HG02798 (cell line): ENCODE data around the gene UBXN10.

Source experiments
- ATAC-seq: cut with Tn5 transposase; IDR thresholded peaks from one replicate; pipeline ENCODE4 v1.9.1; 2021; ENCODE audit warnings: mild to moderate bottlenecking; ENCODE audit not compliant: unreplicated experiment, poor library complexity

The UBXN10 gene, protein sequence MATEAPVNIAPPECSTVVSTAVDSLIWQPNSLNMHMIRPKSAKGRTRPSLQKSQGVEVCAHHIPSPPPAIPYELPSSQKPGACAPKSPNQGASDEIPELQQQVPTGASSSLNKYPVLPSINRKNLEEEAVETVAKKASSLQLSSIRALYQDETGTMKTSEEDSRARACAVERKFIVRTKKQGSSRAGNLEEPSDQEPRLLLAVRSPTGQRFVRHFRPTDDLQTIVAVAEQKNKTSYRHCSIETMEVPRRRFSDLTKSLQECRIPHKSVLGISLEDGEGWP

DNA sequence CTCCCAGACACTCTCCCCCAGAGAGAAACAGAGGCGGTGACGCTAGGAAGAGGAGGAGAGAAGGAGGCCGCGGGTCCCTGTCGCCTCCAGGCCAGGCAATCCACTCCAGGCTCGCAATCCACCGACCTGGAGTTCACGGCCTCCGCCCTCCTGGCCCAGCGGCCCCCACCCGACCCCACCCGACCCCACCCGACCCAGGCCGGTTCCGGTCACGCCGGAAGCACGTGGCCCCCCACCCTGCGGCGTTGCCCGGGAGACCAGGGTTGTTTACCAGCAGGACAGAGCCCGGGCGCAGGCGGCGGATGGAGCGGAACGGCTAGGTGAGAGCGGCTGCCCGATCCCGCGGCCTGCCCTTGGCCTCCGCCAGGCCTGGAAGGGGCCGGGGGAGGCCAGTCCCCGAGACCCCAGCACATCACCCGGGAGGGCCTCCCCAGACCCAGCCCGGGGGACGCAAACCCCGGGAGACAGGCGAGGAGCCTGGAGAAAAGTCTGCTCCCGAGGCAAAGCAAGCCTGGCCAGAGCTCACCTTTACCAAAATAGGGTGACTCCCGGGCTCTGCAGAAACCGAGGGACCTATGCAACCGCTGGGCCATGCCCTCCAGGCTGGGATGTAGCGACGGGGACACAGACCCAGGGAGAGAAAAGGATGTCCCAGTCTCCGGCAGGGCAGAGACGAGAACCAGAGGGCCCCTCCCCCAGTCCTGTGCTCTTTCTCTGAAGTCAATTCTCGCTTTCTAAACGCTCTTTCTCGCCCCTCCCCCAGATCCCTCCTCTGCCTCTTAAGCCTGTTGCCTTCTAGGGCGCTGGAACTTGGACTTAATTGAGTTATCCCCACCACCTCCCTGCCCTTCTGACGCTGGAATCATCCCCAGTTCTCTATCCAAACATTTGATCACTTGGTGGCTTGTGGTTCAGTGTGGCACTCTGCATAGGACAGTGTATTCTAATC lies at the start of gene UBXN10, which contains the start of gene PLA2G2C:
Gene UBXN10, plus strand, starts transcription at position 263 of the 949 bp plus-strand sequence. CDS start 4,466 bp downstream, outside the sequence.
Gene PLA2G2C, minus strand, starts transcription at position 685 of the 949 bp plus-strand sequence. CDS start 9,155 bp downstream, outside the sequence.
- ATAC-seq, result no peak

DNA sequence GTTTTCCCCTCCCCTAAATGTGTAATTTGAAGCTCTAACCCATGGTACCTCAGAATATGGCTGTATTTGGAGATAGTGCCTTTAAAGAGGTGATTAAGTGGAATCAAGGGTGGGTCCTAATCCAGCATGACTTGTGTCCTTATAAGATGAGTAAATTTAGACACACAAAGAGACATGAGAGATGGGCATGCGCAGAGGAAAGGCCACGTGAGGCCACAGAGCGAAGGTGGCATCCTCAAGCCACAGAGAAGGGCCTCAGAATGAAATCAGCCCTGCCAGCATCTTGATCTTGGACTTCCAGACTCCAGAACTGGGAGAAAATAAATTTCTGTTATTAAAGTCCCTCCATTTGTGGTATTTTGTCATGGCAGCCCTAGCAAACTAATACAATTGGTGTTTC lies 49.6 kb upstream of the UBXN10 start:
- no peak for ATAC-seq

DNA sequence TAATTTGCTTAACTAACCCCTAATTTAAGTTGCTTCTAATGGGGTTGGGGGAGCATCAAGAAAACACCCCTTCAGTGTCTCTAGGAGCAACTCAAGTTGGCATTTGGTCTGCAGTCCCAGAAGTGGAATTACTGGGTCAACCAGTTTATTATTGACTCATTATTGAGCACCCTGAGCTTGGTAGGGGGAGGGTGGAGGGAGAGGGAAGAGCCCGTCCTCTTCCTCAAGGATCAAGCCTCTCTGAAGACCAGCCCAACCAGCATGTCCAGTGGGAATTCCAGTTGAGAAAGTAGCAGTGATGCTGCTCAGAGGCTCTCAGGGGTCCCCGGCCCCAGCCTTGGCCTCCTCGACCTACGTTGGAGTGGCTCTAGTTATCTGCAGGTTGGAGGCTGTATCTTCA lies 48.8 kb upstream of the UBXN10 start:
- ATAC-seq, result no peak

DNA sequence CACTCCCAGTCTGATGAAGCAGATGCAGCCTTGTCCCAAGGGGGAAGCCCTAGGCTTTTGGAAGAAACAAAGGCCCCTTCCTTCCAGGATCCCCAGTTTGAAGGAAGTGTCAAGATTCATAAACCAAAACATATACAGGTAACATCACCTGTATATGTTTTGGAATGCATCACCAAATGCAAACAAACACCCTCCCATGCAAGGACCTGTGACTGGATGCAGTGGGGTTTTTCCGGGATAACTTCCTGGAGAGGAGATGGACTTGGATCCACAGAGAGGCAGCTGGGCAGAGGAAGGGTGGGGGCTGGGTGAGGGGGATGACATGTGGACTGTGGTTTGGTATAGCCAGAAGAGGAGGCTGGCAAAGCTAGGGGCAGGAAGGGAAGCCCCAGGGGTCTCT lies 48.3 kb upstream of the UBXN10 start:
- ATAC-seq, result no peak

DNA sequence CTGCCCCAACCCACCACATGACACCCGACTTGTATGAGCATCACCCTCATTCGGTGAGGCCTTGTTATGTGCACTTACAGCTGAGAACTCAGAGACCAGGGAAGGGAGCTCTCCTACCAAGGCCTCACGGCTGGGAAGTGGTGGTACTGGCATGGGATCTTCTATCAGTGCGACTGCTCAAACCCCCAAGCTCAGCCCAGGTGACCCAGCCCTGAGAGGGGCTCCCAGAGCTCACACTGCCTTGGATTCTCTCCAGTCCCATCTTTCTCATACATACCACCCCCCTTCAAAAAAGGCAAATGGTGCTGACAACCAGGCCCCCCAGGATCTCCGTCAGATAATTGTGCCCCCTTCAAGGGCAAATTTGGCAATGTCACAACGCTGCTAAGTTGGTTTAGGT lies 47.5 kb upstream of the UBXN10 start:
- no peak for ATAC-seq

DNA sequence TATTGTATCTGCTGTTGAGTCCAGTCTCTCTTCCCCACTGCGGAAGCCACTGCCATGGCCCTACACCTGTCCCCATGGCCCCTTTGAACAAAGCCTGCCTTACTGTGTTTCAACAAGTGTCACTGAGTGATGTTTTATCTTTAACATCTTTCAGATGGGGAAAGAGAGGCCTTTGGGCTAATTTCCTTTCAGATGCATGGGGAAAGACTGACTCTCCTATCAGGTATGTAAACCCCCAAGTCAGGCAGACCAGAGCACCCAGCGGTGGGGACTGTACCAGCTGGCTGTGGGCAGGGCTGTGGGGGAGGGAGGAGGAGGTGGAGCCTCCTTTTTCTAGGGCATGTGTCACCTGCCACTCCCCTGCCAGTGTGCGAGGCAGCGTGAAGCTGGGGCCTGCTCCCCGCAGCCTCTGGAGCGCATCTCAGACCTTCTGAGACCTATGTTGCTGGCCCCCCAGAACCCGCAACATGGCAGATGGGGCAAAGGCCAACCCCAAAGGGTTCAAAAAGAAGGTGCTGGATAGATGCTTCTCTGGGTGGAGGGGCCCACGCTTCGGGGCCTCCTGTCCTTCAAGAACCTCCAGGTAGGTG lies 46.8 kb upstream of the UBXN10 start, which contains the start of gene PLA2G2F:
Gene PLA2G2F, plus strand, starts transcription at position 363 of the 590 bp plus-strand sequence. Its CDS starts 105 bp downstream, at position 468.
- no peak for ATAC-seq

DNA sequence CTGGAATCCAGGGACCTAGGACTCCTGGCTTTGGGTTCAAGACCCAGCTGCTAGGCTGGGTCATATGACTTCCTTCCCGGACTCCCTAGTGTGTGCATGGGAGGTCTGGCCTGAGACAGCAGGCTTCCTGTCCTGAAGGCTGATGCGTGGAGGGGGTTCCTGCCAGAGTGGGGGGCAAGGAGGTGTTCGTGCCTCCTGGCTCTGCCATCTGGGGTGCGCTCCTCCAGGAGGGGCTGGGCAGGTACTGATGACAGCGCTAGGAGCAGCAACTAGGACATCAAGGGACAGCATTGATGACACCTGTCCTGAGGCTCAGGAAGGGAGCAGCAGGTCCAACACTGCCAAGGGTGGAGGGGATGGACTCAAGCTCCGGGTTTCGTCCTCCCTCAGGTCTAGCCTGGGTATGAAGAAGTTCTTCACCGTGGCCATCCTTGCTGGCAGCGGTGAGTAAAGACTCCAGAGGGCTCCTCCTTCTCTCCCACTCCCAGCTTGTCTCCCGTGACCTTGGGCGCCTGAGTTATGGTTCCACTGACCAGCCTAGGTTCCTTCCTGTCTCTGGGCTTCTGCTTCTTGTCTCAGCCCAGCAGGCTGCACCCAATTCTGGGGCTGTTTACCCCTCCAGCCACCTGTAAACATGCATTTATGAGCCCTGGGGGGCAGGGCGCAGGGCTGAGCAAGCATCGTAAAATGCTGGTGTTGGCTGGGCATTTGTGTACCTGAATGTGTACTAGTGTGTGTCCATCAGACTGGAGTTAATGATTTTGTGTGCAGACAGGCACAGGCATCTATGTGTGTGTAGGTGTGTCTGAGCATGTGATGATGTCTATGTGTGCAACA lies 45.9 kb upstream of the UBXN10 start:
- no peak for ATAC-seq

DNA sequence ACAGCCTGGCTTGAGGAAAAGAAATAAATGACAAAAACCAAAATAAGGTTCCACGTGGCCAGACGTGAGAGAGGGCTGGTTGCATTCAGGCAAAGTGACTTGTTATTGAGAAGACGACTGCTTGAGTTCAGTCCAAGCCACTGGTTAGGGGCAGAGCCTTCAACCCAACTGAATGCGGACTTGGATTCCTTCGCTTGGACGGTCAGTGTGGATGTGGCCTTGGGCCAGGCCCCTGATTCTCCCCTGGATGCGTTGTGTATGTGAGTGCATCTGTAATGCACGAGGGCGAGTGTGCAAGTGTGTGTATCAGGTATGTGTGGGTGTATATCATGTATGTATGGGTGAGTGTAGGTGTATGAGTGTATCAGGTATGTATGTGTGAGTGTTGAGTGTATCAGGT lies 44.9 kb upstream of the UBXN10 start:
- no peak for ATAC-seq

DNA sequence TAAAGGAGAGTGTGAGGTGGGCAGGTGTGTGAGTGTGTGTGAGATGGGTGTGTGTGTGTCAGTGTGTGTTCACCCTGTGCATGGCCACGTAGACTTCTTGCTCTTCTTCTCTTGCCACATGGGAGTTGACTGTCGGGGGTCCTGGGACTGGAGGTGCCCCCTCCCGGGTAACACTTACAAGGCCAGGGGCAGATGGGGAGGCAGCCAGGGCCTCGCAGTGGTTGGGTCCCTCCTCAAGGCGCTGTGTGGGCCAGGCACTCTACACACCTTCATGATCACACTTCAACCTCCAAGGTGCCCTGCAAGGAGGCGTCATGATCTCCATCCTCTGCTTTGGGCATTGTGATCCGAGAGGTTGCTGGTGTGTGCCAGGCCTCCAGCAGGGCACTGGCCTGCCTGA lies 44.4 kb upstream of the UBXN10 start:
- ATAC-seq, result no peak

DNA sequence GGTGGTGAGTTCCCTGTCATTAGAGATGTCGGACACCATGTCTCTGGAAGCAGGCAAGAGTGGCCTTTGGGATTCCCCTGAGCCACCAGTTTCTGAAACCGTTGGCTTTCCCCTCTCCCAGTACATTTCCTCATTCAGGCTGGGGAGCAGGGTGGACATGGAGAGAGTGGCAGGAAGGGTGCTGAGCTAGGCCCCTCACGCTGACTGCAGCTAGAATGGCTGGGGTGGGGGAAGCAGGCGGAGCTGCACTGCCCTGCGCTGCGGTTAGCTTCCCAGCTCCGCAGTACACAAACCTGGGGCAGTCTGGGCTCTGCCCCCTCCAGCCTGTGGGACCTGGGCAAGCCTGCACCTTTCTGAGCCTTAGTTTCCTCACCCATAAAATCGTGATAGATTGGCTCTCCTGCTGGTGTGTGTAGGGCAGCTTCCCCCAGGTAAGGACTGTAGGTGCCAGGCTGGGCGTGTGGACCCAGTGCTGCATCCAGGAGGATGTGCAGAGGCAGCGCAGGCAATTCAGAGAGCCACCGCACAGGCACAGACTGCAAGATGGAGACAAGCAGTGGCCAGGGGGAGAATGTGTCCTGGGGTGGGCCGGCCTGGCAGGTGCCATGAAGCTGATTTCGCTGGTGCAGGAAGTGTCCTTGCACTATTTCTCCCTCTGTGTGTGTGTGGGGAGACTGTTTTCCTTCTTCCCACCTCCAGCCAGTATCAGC lies 43.7 kb upstream of the UBXN10 start:
- no peak for ATAC-seq

DNA sequence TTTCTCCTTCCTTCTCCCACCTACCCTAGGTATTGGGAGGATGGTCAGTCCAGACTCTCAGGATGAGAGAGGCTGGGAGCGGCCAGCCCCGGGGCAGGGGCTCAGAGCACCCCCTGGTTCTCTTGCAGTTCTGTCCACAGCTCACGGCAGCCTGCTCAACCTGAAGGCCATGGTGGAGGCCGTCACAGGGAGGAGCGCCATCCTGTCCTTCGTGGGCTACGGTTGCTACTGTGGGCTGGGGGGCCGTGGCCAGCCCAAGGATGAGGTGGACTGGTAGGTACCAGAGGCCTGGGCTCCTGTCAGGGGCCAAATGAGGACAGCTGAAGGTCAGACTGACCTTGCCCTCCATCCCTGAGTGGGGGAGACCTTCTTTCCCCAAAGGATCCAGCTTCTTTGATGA lies 42.6 kb upstream of the UBXN10 start:
- ATAC-seq, result no peak

DNA sequence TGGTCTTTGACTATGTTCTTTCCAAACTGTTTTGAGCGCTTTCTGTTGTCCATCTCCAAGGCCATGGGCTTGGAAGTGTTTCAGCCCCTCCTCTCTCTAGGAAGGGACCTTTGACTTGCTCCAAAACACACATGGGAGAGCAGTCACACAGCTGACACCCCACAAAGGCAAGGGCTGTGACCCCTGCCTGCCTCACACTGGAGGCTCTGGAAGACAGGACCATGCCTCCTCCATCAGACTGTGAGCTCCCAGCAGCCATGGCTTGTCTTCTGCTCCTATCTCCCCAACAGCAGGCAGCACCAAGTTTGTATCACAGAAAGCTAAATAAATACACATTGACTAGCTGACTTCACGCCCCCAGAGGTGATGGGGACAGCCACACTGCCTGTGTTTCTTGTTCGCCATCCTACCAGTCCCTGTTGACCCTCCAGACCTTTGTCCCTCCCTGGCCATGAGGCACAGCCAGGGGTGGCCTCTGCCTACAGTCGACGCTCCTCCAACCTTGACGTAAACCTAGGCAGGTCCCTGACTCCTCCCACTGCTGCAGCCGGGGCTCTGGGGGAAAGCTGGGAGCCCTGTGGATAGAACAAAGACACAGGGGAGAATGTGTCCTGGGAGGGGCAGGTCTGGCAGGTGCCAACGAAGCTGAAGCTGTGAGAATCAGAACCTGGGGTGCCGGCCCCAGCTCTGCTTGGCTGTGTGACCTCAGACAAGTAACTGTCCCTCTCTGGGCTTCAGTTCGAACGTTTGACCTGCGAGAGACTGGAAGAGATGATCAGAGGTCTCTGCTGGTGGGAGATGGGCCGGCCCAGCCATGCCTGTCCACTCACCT lies 41.9 kb upstream of the UBXN10 start:
- no peak for ATAC-seq

DNA sequence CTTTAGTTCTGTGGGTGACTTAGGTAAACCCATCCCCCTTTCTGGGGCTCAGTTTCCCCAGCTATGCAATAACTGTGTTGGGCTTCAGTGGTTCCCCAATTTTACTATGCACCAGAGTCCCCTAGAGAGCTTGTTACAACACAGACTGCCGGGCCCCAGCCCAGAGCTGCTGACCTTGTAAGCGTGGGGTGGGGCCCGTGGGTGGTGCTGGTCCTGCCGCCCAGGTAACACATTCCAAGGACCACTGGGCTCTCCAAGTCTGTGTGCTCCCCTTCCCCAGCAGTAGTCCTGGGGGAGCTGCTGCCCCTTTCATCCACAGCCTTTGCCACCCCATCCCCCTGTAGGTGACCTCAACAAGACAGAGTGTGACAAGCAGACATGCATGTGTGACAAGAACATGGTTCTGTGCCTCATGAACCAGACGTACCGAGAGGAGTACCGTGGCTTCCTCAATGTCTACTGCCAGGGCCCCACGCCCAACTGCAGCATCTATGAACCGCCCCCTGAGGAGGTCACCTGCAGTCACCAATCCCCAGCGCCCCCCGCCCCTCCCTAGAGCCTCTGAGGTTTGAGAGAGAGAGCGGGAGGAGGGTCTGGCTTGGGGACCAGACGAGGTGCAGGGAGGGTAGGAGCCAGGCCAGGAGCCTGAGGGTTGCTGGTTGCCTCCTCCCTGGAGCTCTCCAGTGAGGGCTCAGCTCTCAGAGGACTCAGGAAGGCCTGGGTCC lies 37.9 kb upstream of the UBXN10 start:
- no peak for ATAC-seq

DNA sequence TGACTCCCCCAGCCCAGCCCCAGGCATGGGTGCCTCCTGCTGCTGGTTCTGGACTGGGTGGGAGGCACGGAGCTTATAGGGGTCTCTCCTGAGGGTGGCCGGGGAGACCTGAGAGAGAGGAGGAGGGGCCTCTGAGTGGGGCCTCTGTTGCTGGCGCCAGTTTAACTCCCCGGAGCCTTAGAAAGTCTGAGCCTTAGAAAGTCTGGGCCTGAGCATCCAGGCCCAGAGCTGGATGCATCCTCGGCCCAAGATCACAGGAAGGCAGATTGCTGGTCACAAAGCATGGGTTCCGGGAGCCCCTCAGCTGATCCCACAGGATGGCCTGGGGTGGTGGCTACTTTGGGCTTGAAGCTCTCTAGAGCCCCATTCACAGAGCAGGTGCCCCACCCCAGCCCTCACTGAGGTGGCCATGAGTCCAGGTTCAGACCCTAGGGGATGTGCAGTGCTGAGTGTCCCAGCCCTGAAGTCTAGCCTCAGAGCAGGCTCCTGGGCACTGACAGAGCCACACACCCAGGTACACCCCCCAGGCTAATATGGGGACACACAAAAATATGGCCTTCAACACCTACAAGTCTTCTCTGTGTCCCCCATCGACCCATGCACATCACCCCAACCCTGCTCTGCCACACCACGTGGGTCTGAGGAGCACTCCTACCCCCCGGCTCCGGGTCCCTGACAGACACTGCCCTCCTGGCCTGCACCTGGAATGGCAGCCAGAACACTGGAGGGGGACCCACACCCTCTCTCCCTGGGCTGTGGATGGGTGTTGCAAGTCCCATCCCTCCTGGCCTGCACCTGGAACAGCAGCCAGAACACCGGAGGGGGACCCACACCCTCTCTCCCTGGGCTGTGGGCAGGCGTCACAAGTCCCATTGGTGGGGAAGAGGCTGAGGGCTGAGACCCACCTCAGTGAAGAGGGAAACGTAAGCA lies 37.1 kb upstream of the UBXN10 start:
- no peak for ATAC-seq

DNA sequence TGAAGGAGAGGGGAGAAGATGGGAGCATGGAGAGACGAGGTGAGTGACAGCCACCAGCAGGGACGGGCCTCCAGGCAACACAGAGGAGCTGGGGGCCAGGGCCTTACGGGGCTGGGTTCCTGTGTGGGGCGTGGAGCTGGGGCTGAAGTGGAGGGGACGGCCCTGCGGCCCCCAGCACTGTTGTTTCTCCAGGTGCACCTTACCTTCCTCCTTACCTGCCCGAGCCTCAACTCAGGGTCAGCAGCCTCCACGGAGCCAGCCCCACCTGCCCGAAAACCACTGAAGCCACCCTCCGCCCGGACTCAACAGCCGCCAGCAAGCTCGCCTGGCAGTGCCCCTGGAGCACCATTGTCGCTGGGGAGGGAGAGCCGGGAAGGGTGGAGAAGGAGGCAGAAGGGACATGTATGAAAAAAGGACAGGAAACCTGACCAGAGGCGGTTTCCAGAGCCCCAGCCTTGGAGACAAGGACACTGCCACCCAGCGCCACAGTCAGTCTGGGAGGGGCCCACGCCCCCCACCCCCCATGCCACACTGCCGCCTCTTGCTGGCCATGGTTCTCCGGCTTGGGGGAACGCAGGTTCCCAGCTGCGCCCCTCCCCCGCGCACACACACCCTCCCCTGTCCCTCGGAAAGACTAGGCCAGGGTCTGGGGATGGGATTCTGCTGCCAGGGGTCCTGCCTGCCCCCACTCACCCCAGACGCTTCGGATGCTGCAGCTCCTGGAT lies 36.1 kb upstream of the UBXN10 start:
- no peak for ATAC-seq

DNA sequence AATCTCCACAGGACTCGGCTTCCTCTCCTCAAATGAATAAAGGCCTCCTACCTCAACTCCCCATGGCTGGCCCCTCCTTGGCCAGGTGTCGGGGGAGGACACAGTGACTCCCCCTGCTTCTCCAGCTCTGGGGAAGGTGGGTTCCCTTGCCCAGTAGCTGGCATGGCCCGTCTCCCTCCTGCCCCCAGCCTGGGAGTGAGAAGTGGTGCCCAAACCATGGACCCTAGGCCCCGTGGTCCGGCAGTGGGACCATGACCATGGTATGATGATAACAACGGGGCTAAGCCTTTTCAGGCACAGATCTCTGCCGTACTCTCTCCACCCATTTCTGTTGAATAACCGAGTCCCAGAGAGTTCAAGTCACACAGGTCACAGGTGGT lies 35.6 kb upstream of the UBXN10 start:
- ATAC-seq, result no peak
